Smooth muscle cell (in vitro differentiated cells): Measurements from ENCODE around the gene SCGB1D1. TPM values are rescaled to one million over a fixed set of nuclear protein-coding genes. Genes with fewer than 3 reads are reported as not detected.

ENCODE experiments used
- DNase-seq: peaks from one replicate; lab custom pipeline; 2025; ENCODE audit not compliant: unreplicated experiment; lab: John Stamatoyannopoulos, UW
- H2AFZ ChIP-seq: fragments of 200-600 bp; sonication (generic); 2 replicates; pipeline ENCODE4 v1.6.0; 2016; ENCODE audit warnings: antibody characterized with exemption, low read depth, mild to moderate bottlenecking
- H3F3A ChIP-seq: fragments of 200-600 bp; sonication (generic); 2 replicates; pipeline ENCODE4 v1.6.0; 2017; ENCODE audit warnings: antibody characterized with exemption, low read depth
- H3K27ac ChIP-seq: fragments of 200-600 bp; sonication (generic); 2 replicates; pipeline ENCODE4 v1.5.1; 2016; ENCODE audit warnings: low read depth, mild to moderate bottlenecking
- H3K27me3 ChIP-seq: fragments of 200-600 bp; sonication (generic); 2 replicates; pipeline ENCODE4 v1.6.1; 2016; ENCODE audit warnings: low read depth, mild to moderate bottlenecking
- H3K36me3 ChIP-seq: fragments of 200-600 bp; sonication (generic); 2 replicates; pipeline ENCODE4 v1.5.1; 2016; ENCODE audit warnings: low read depth
- H3K4me1 ChIP-seq: fragments of 200-600 bp; sonication (generic); 2 replicates; pipeline ENCODE4 v1.5.1; 2016; ENCODE audit warnings: low read depth
- H3K4me2 ChIP-seq: fragments of 200-600 bp; sonication (generic); 2 replicates; pipeline ENCODE4 v1.6.0; 2016; ENCODE audit warnings: mild to moderate bottlenecking
- H3K4me3 ChIP-seq: fragments of 200-600 bp; sonication (generic); 2 replicates; pipeline ENCODE4 v1.5.1; 2016; ENCODE audit warnings: mild to moderate bottlenecking
- H3K79me2 ChIP-seq: fragments of 200-600 bp; sonication (generic); 2 replicates; pipeline ENCODE4 v1.6.0; 2016; ENCODE audit warnings: low read depth, mild to moderate bottlenecking
- H3K9ac ChIP-seq: fragments of 200-600 bp; sonication (generic); 2 replicates; pipeline ENCODE4 v1.6.0; 2016; ENCODE audit warnings: low read depth
- H3K9me3 ChIP-seq: fragments of 200-600 bp; sonication (generic); replicated peaks from 2 replicates; pipeline ENCODE4 v1.5.1; 2016; ENCODE audit warnings: low read depth
- H4K20me1 ChIP-seq: fragments of 200-600 bp; sonication (generic); 2 replicates; pipeline ENCODE4 v1.6.0; 2016; ENCODE audit warnings: low read depth
- CTCF ChIP-seq: fragments of 200-600 bp; sonication (generic); IDR thresholded peaks from 2 replicates; pipeline ENCODE4 v1.5.1; 2017; ENCODE audit warnings: borderline replicate concordance, mild to moderate bottlenecking, antibody characterized with exemption; ENCODE audit not compliant: insufficient read depth, poor library complexity, severe bottlenecking
- WGBS: methylation state at CpG from one replicate; pipeline ENCODE4 v1.1.7; 2016; ENCODE audit warnings: low lambda C conversion rate; 5-methylcytosine and 5-hydroxymethylcytosine counted together
- polyA plus RNA-seq: library from polyadenylated mRNA; unstranded; fragments of >200 nt; fragmentation: Nextera tagmentation; extraction: Ambion mirVana; gene quantifications from 2 replicates; pipeline ENCODE4 v1.2.1, GENCODE V29; 2016
- total RNA-seq: library from RNA; depleted of rRNA; stranded (reverse); fragments of >200 nt; gene quantifications from 2 replicates; pipeline ENCODE4 v1.2.3, GENCODE V29; 2014

The SCGB1D1 gene
- total and polyA plus RNA-seq, 2 experiments from 2014 or later = not detected

DNA sequence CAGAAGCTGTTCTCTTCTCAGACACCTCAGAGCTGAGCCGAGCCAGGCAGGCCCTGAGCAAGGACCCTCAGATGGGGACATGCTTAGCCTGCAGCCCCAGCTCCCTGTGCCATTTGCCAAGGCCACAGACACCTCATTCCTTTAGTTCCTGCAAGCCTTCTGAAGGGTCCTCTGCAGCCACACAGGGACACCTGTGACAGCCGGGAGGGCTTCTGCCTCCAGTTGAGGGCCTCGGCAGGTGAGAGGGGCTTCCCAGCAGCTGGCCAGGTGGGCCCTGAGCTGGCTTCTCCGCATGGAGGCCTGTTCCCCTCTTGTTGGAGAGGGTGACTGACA lies 48.0 kb upstream of the SCGB1D1 start:
- TF ChIP-seq CTCF = no peak
- 100% methylated on average over 4 of the region's 4 CpGs for WGBS
- H3K79me2 ChIP-seq = no peaks in the 10 kb centered on the region

GRCh38 chr11:62142921-62143320 lies 47.1 kb upstream of the SCGB1D1 start:
- no peak overlapping the region for H3K4me2 ChIP-seq
- H3K36me3 ChIP-seq = no peaks in the 10 kb centered on the region
- no peak for DNase-seq
- no peak overlapping the region for H3K27ac ChIP-seq
- no peak overlapping the region for H2AFZ ChIP-seq
- H3K9me3 ChIP-seq = no peaks in the 10 kb centered on the region
- H3K4me3 ChIP-seq = no peak overlapping the region
- H4K20me1 ChIP-seq = no peaks in the 10 kb centered on the region
- no peaks in the 10 kb centered on the region for H3K79me2 ChIP-seq
- TF ChIP-seq CTCF = no peak
- WGBS = 86% methylated on average over 3 of the region's 3 CpGs
- no peaks in the 10 kb centered on the region for H3K4me1 ChIP-seq
- H3K27me3 ChIP-seq = no peaks in the 10 kb centered on the region
- H3K9ac ChIP-seq = no peak overlapping the region
- no peaks in the 10 kb centered on the region for H3F3A ChIP-seq

More for the DNA sequence above, 48.0 kb upstream of the SCGB1D1 start:
- no peak overlapping the region for H3K9ac ChIP-seq
- no peak overlapping the region for H3K4me2 ChIP-seq
- no peaks in the 10 kb centered on the region for H3K9me3 ChIP-seq
- no peaks in the 10 kb centered on the region for H4K20me1 ChIP-seq
- no peak overlapping the region for H2AFZ ChIP-seq
- no peaks in the 10 kb centered on the region for H3K27me3 ChIP-seq
- no peaks in the 10 kb centered on the region for H3F3A ChIP-seq
- no peak overlapping the region for H3K4me3 ChIP-seq
- H3K36me3 ChIP-seq = no peaks in the 10 kb centered on the region
- no peaks in the 10 kb centered on the region for H3K4me1 ChIP-seq
- DNase-seq = no peak
- no peak overlapping the region for H3K27ac ChIP-seq

GRCh38 chr11:62143727-62144126 lies 46.3 kb upstream of the SCGB1D1 start:
- no peak for DNase-seq
- Histone ChIP-seq H3K36me3 (no peaks in the 10 kb centered on the region), H3K9ac (no peak overlapping the region), H3K79me2 (no peaks in the 10 kb centered on the region), H3K27ac (no peak overlapping the region), H3K9me3 (no peaks in the 10 kb centered on the region), H3K27me3 (no peaks in the 10 kb centered on the region), H3K4me3 (no peak overlapping the region), H2AFZ (no peak overlapping the region), H4K20me1 (no peaks in the 10 kb centered on the region), H3K4me2 (no peak overlapping the region), H3F3A (no peaks in the 10 kb centered on the region), H3K4me1 (no peaks in the 10 kb centered on the region)
- no peak for TF ChIP-seq CTCF
- 100% methylated on average over 1 of the region's 1 CpG for WGBS

GRCh38 chr11:62144641-62145255 lies 45.3 kb upstream of the SCGB1D1 start:
- no peaks in the 10 kb centered on the region for H3F3A ChIP-seq
- 98% methylated on average over 24 of the region's 24 CpGs for WGBS
- DNase-seq = no peak
- H3K9ac ChIP-seq = no peak overlapping the region
- H3K4me3 ChIP-seq = no peak overlapping the region
- H3K9me3 ChIP-seq = no peaks in the 10 kb centered on the region
- H2AFZ ChIP-seq = no peak overlapping the region
- no peaks in the 10 kb centered on the region for H3K36me3 ChIP-seq
- H3K4me2 ChIP-seq = no peak overlapping the region
- H4K20me1 ChIP-seq = no peaks in the 10 kb centered on the region
- no peak for TF ChIP-seq CTCF
- H3K4me1 ChIP-seq = no peaks in the 10 kb centered on the region
- H3K79me2 ChIP-seq = no peaks in the 10 kb centered on the region
- no peaks in the 10 kb centered on the region for H3K27me3 ChIP-seq
- no peak overlapping the region for H3K27ac ChIP-seq
